GM18951 (cell line): ENCODE results near the gene HSPA12A.

Experiments
- POLR2A ChIP-seq: IDR thresholded peaks from 4 replicates; pipeline ENCODE4 v1.6.1; 2011; ENCODE audit warnings: mild to moderate bottlenecking; ENCODE audit not compliant: insufficient read length, insufficient read depth; ENCODE audit errors: extremely low read depth
- in situ Hi-C: fragments of 300-500 bp; cut with MboI; formaldehyde crosslinking; loops from one replicate; pipeline ENCODE4 v1.12.0; 2022; ENCODE audit warnings: low sequenced_read_pairs, mixed read lengths, inconsistent platforms; ENCODE audit not compliant: unreplicated experiment

Gene HSPA12A

GRCh38 chr10:116676633-116677032, 65.7 kb downstream of the HSPA12A start:
- in situ Hi-C loops, result no loop called here
- TF ChIP-seq POLR2A, result no peak

GRCh38 chr10:116676118-116676517, 66.2 kb downstream of the HSPA12A start:
- no peak for TF ChIP-seq POLR2A
- in situ Hi-C loops, result no loop called here

GRCh38 chr10:116674901-116675423, 67.4 kb downstream of the HSPA12A start:
- in situ Hi-C loops, result no loop called here
- no peak for TF ChIP-seq POLR2A

GRCh38 chr10:116673866-116674265, 68.5 kb downstream of the HSPA12A start:
- TF ChIP-seq POLR2A, result no peak
- in situ Hi-C loops, result no loop called here

GRCh38 chr10:116672891-116673290, 69.5 kb downstream of the HSPA12A start:
- TF ChIP-seq POLR2A, result no peak
- in situ Hi-C loops, result no loop called here

- in situ Hi-C loops, result no loop called here
- no peak for TF ChIP-seq POLR2A
Measured at GRCh38 chr10:116671274-116671926, 71.0 kb downstream of the HSPA12A start.

- TF ChIP-seq POLR2A, result no peak
- in situ Hi-C loops, result no loop called here
Measured at GRCh38 chr10:116670706-116671105, 71.7 kb downstream of the HSPA12A start.

GRCh38 chr10:116669832-116670644, 72.3 kb downstream of the HSPA12A start:
- in situ Hi-C loops, result no loop called here
- TF ChIP-seq POLR2A, result no peak

- no peak for TF ChIP-seq POLR2A
- in situ Hi-C loops, result no loop called here
Measured at GRCh38 chr10:116669080-116669479, 73.3 kb downstream of the HSPA12A start.

GRCh38 chr10:116668446-116668845, 73.9 kb downstream of the HSPA12A start:
- in situ Hi-C loops, result no loop called here
- TF ChIP-seq POLR2A, result no peak

GRCh38 chr10:116668018-116668417, 74.3 kb downstream of the HSPA12A start:
- no peak for TF ChIP-seq POLR2A
- in situ Hi-C loops, result no loop called here

GRCh38 chr10:116667484-116667883, 74.9 kb downstream of the HSPA12A start:
- TF ChIP-seq POLR2A, result no peak
- in situ Hi-C loops, result no loop called here

- in situ Hi-C loops, result no loop called here
Measured at GRCh38 chr10:116665541-116666125, 76.7 kb downstream of the HSPA12A start.

More at GRCh38 chr10:116665541-116666125, 76.7 kb downstream of the HSPA12A start:
- no peak for TF ChIP-seq POLR2A
